Activated CD4-positive, alpha-beta T cell treated with anti-CD3 and anti-CD28 coated beads, Interleukin-2, Interleukin-4, amounts not matched to agents 100 ng/mL and 50 ng/mL, durations not matched to agents 16 hours and 8 hours (primary cell): ENCODE data around the gene GOLGA8B.
A peak's percentile ranks its signal among the peaks of the same experiment; 100 is the strongest.
"Not testable (repeated sequence)": the region's sequence is repeated elsewhere in the genome, so short reads cannot be mapped to it uniquely, and the experiment has no call there.

Experiments
- DNase-seq: peaks from one replicate; pipeline ENCODE4 v3.0.0-alpha.2; 2020; ENCODE audit warnings: low spot score

Gene GOLGA8B

GRCh38 chr15:34583399-34584329, at the start of gene GOLGA8B:
Gene GOLGA8B (minus strand): TSS chr15:34583651. CDS start chr15:34535912, 47,739 bp downstream.
- DNase-seq, result peak; percentile 77

GRCh38 chr15:34633165-34633564, 49.7 kb upstream of the GOLGA8B start:
- DNase-seq, result not testable (repeated sequence)

GRCh38 chr15:34628577-34629152, 45.2 kb upstream of the GOLGA8B start:
- DNase-seq, result no peak

- no peak for DNase-seq
These were observed 41.6 kb upstream of the GOLGA8B start for GRCh38 chr15:34625007-34625406.

- DNase-seq, result no peak
These were observed 38.2 kb upstream of the GOLGA8B start for GRCh38 chr15:34621675-34622074.

GRCh38 chr15:34620814-34621213, 37.4 kb upstream of the GOLGA8B start:
- no peak for DNase-seq

- DNase-seq, result no peak
These were observed 36.7 kb upstream of the GOLGA8B start for GRCh38 chr15:34620142-34620541.

GRCh38 chr15:34619151-34619550, 35.7 kb upstream of the GOLGA8B start:
- DNase-seq, result no peak

- DNase-seq, result no peak
These were observed 34.6 kb upstream of the GOLGA8B start for GRCh38 chr15:34618073-34618472.

GRCh38 chr15:34616613-34617012, 33.2 kb upstream of the GOLGA8B start:
- DNase-seq, result peak; percentile 19

- no peak for DNase-seq
These were observed 30.5 kb upstream of the GOLGA8B start for GRCh38 chr15:34613997-34614396.

GRCh38 chr15:34613301-34613700, 29.9 kb upstream of the GOLGA8B start:
- no peak for DNase-seq

- DNase-seq, result no peak
These were observed 26.9 kb upstream of the GOLGA8B start for GRCh38 chr15:34610354-34610753.

GRCh38 chr15:34609102-34610057, 25.9 kb upstream of the GOLGA8B start:
- no peak for DNase-seq

- no peak for DNase-seq
These were observed 25.1 kb upstream of the GOLGA8B start for GRCh38 chr15:34608517-34608916.

- DNase-seq, result no peak
These were observed 24.4 kb upstream of the GOLGA8B start for GRCh38 chr15:34607832-34608231.

GRCh38 chr15:34606545-34606944, 23.1 kb upstream of the GOLGA8B start:
- DNase-seq, result no peak

GRCh38 chr15:34606131-34606530, 22.7 kb upstream of the GOLGA8B start:
- DNase-seq, result no peak

GRCh38 chr15:34603095-34603494, 19.6 kb upstream of the GOLGA8B start:
- DNase-seq, result no peak

GRCh38 chr15:34600923-34601322, 17.5 kb upstream of the GOLGA8B start:
- no peak for DNase-seq

GRCh38 chr15:34598799-34599585, 15.5 kb upstream of the GOLGA8B start:
- DNase-seq, result no peak
